SW480 (cell line): Measurements from ENCODE around the gene FAM180B.

Experiments used
- DNase-seq: peaks from one replicate; pipeline ENCODE4 v3.0.0-alpha.2; 2016; ENCODE audit warnings: low spot score

The FAM180B gene

GRCh38 chr11:47569646-47570045, 16.8 kb upstream of the FAM180B start:
- DNase-seq, result no peak

- no peak for DNase-seq
Measured at GRCh38 chr11:47570651-47571356, 15.7 kb upstream of the FAM180B start.

GRCh38 chr11:47571357-47571729, 15.1 kb upstream of the FAM180B start:
- DNase-seq, result no peak

GRCh38 chr11:47571895-47572294, 14.6 kb upstream of the FAM180B start:
- DNase-seq, result no peak

- no peak for DNase-seq
Measured at GRCh38 chr11:47572715-47573255, 13.7 kb upstream of the FAM180B start.

- DNase-seq, result no peak
Measured at GRCh38 chr11:47573321-47573720, 13.2 kb upstream of the FAM180B start.

- no peak for DNase-seq
Measured at GRCh38 chr11:47577460-47578041, 8.9 kb upstream of the FAM180B start.

GRCh38 chr11:47578524-47579494, 7.7 kb upstream of the FAM180B start, which contains the start of the genes KBTBD4 and NDUFS3:
Gene KBTBD4 (minus strand): TSS chr11:47578970. CDS start chr11:47578951, 19 bp downstream.
Gene NDUFS3 (plus strand): TSS chr11:47579074. CDS start chr11:47579092, 18 bp downstream.
- peak; percentile 87 for DNase-seq

GRCh38 chr11:47583844-47584243, 2.6 kb upstream of the FAM180B start:
- no peak for DNase-seq

- no peak for DNase-seq
Measured at GRCh38 chr11:47587039-47587716, 700 bp downstream of the FAM180B start.

GRCh38 chr11:47587723-47588326, 1.3 kb downstream of the FAM180B start:
- DNase-seq, result no peak

- no peak for DNase-seq
Measured at GRCh38 chr11:47589118-47589517, 2.6 kb downstream of the FAM180B start.

GRCh38 chr11:47589584-47589976, 3.1 kb downstream of the FAM180B start:
- no peak for DNase-seq

GRCh38 chr11:47589977-47590861, 3.7 kb downstream of the FAM180B start:
- no peak for DNase-seq

- no peak for DNase-seq
Measured at GRCh38 chr11:47591764-47592163, 5.3 kb downstream of the FAM180B start.

GRCh38 chr11:47592251-47592650, 5.8 kb downstream of the FAM180B start:
- DNase-seq, result no peak

GRCh38 chr11:47592970-47593369, 6.5 kb downstream of the FAM180B start:
- DNase-seq, result no peak

GRCh38 chr11:47593492-47593933, 7.0 kb downstream of the FAM180B start:
- no peak for DNase-seq

GRCh38 chr11:47593934-47594855, 7.7 kb downstream of the FAM180B start, which contains the start of gene C1QTNF4:
Gene C1QTNF4 (minus strand): TSS chr11:47594411. CDS start chr11:47590810, 3,601 bp downstream.
- DNase-seq, result no peak
